DOHH2 (cell line): Measurements from ENCODE around the gene PHACTR1.

Experiments
- CTCF ChIP-seq: fragments of 200-600 bp; sonication (generic); IDR thresholded peaks from one replicate; pipeline ENCODE4 v1.5.1; 2014; ENCODE audit warnings: antibody characterized with exemption, mild to moderate bottlenecking, low read depth, low read length; ENCODE audit not compliant: poor library complexity, severe bottlenecking
- EZH2phosphoT487 ChIP-seq: fragments of 200-600 bp; sonication (generic); IDR thresholded peaks from 2 replicates; pipeline ENCODE4 v1.6.1; 2017; ENCODE audit warnings: borderline replicate concordance, mild to moderate bottlenecking, antibody characterized with exemption, low read length, moderate library complexity, mixed read lengths

GRCh38 chr6:12929678-12930077, 213.1 kb downstream of the PHACTR1 start:
- TF ChIP-seq CTCF (no peak), EZH2phosphoT487 (no peak)
